NT2/D1 (cell line): Measurements from ENCODE around the gene RNF181.

Source experiments
- SUZ12 ChIP-seq: IDR thresholded peaks from 2 replicates; pipeline ENCODE4 v1.6.1; 2011; ENCODE audit not compliant: insufficient read length, insufficient read depth; ENCODE audit errors: extremely low read depth
- YY1 ChIP-seq: IDR thresholded peaks from 2 replicates; pipeline ENCODE4 v1.6.1; 2011; ENCODE audit not compliant: insufficient read length, insufficient read depth
- ZNF274 ChIP-seq: IDR thresholded peaks from 2 replicates; pipeline ENCODE4 v1.6.1; 2011; ENCODE audit warnings: mild to moderate bottlenecking, low read depth, low read length

DNA sequence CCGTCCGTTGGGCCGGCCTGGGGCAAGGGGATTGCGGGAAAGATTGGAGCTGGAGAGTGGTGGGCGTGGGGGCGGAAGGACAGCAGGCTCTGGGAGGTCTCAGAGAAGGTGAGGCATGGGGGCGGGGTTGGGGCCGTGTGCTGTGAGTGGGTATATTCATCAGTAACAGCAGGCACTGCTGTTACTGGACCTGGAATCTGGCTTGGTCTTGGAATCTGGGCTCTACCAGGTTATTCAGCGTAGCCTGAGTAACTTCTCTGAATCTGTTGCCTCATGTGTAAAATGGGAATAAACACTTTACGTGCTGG, 435 bp downstream of the RNF181 start:
- TF ChIP-seq ZNF274: no peak
- TF ChIP-seq YY1: no peak
- no peak for TF ChIP-seq SUZ12
